ENCODE results near the gene PDGFC. TPM values are rescaled to one million over a fixed set of nuclear protein-coding genes. Genes with fewer than 3 reads are reported as not detected.

PDGFC gene
- polyA plus RNA-seq, 1 donor (not counting 4 experiments of a cell fraction or from before 2014, with no cell fraction given), result 29.7 TPM

- H3K4me1 ChIP-seq (ENCODE audit: control insufficient read depth, extremely low read depth, insufficient read depth, low read length), result peaks cover 87% of the 10 kb centered on the region
- no peaks in the 10 kb centered on the region for H3K9me3 ChIP-seq (ENCODE audit: control insufficient read depth, low read depth, low read length)
- no peaks in the 10 kb centered on the region for H3K9me1 ChIP-seq (ENCODE audit: control insufficient read depth, extremely low read depth, insufficient read depth, low read length)
- dilution Hi-C loops (cut with MboI; ENCODE audit: extremely low pct_ligation_motif_present, low sequenced_read_pairs), result no loop called here
- TF ChIP-seq EZH2 (IDR thresholded peaks at IDR 0.05; ENCODE audit: low read length) (no peak), CTCF (optimal IDR thresholded peaks at IDR 0.05 in 1 of 3, IDR thresholded peaks at IDR 0.05 in 1 of 3, conservative IDR thresholded peaks at IDR 0.05 in 1 of 3; ENCODE audit: extremely low read depth in 1 of 3, insufficient read depth in 2 of 3, low read length in 3 of 3) (no peak)
- no peak for DNase-seq (ENCODE audit: low read depth, low spot score)
- H3K4me2 ChIP-seq (ENCODE audit: control insufficient read depth, extremely low read depth, insufficient read depth, low read depth, low read length), result peak overlapping the region; percentile 93
- H4K20me1 ChIP-seq (ENCODE audit: control insufficient read depth, extremely low read depth, insufficient read depth, low read length), result no peaks in the 10 kb centered on the region
- no peaks in the 10 kb centered on the region for H3K36me3 ChIP-seq (ENCODE audit: control insufficient read depth in 2 of 2, extremely low read depth in 1 of 2, insufficient read depth in 2 of 2, low read length in 2 of 2)
- H3K4me3 ChIP-seq (ENCODE audit: control insufficient read depth in 2 of 3, extremely low read depth in 1 of 3, insufficient read depth in 2 of 3, low read depth in 1 of 3, low read length in 3 of 3), result peak overlapping the region in 1 of 3 experiments; percentile 31
- FAIRE-seq, result no peak
- H3K27me3 ChIP-seq (ENCODE audit: control insufficient read depth, extremely low read depth, insufficient read depth, low read length), result no peaks in the 10 kb centered on the region
- H3K9ac ChIP-seq (ENCODE audit: control insufficient read depth, extremely low read depth, insufficient read depth, low read length), result peak overlapping the region; percentile 74
- peaks cover 71% of the 10 kb centered on the region for H3K79me2 ChIP-seq (ENCODE audit: control insufficient read depth, insufficient read depth, low read length)
- H2AFZ ChIP-seq (ENCODE audit: control insufficient read depth, low read length), result no peak overlapping the region
- H3K27ac ChIP-seq (ENCODE audit: control insufficient read depth, insufficient read depth, low read length), result peak overlapping the region; percentile 92
Observed at GRCh38 chr4:156945532-156945931, 26.1 kb downstream of the PDGFC start.

GRCh38 chr4:156942991-156943390 lies 28.6 kb downstream of the PDGFC start:
- H3K9me3 ChIP-seq (ENCODE audit: control insufficient read depth, low read depth, low read length), result no peaks in the 10 kb centered on the region
- dilution Hi-C loops (cut with MboI; ENCODE audit: extremely low pct_ligation_motif_present, low sequenced_read_pairs), result no loop called here
- TF ChIP-seq EZH2 (IDR thresholded peaks at IDR 0.05; ENCODE audit: low read length) (no peak), CTCF (optimal IDR thresholded peaks at IDR 0.05 in 1 of 3, IDR thresholded peaks at IDR 0.05 in 1 of 3, conservative IDR thresholded peaks at IDR 0.05 in 1 of 3; ENCODE audit: extremely low read depth in 1 of 3, insufficient read depth in 2 of 3, low read length in 3 of 3) (no peak)
- peaks cover 83% of the 10 kb centered on the region for H3K4me1 ChIP-seq (ENCODE audit: control insufficient read depth, extremely low read depth, insufficient read depth, low read length)
- peak overlapping the region; percentile 67 for H3K9ac ChIP-seq (ENCODE audit: control insufficient read depth, extremely low read depth, insufficient read depth, low read length)
- peak overlapping the region in 2 of 3 experiments; percentile 47 to 50 for H3K4me3 ChIP-seq (ENCODE audit: control insufficient read depth in 2 of 3, extremely low read depth in 1 of 3, insufficient read depth in 2 of 3, low read depth in 1 of 3, low read length in 3 of 3)
- DNase-seq (ENCODE audit: low read depth, low spot score), result no peak
- H3K79me2 ChIP-seq (ENCODE audit: control insufficient read depth, insufficient read depth, low read length), result peaks cover 70% of the 10 kb centered on the region
- H3K27me3 ChIP-seq (ENCODE audit: control insufficient read depth, extremely low read depth, insufficient read depth, low read length), result no peaks in the 10 kb centered on the region
- FAIRE-seq, result peak; percentile 26
- no peaks in the 10 kb centered on the region for H3K36me3 ChIP-seq (ENCODE audit: control insufficient read depth in 2 of 2, extremely low read depth in 1 of 2, insufficient read depth in 2 of 2, low read length in 2 of 2)
- peak overlapping the region; percentile 96 for H3K27ac ChIP-seq (ENCODE audit: control insufficient read depth, insufficient read depth, low read length)
- peak overlapping the region; percentile 82 for H3K4me2 ChIP-seq (ENCODE audit: control insufficient read depth, extremely low read depth, insufficient read depth, low read depth, low read length)
- no peak overlapping the region for H2AFZ ChIP-seq (ENCODE audit: control insufficient read depth, low read length)
- no peaks in the 10 kb centered on the region for H3K9me1 ChIP-seq (ENCODE audit: control insufficient read depth, extremely low read depth, insufficient read depth, low read length)
- H4K20me1 ChIP-seq (ENCODE audit: control insufficient read depth, extremely low read depth, insufficient read depth, low read length), result no peaks in the 10 kb centered on the region

Measured in keratinocyte (primary cell).